Hematopoietic multipotent progenitor cell treated with erythropoietin and hydrocortisone succinate and interleukin-3 and kit ligand, for 17 days (in vitro differentiated cells): ENCODE results near the gene GMEB1.
"Not testable (repeated sequence)": the region's sequence is repeated elsewhere in the genome, so short reads cannot be mapped to it uniquely, and the experiment has no call there.

Experiments
- DNase-seq: peaks from one replicate; pipeline ENCODE4 v3.0.0-alpha.2; 2015; ENCODE audit warnings: low spot score

The GMEB1 gene

DNA sequence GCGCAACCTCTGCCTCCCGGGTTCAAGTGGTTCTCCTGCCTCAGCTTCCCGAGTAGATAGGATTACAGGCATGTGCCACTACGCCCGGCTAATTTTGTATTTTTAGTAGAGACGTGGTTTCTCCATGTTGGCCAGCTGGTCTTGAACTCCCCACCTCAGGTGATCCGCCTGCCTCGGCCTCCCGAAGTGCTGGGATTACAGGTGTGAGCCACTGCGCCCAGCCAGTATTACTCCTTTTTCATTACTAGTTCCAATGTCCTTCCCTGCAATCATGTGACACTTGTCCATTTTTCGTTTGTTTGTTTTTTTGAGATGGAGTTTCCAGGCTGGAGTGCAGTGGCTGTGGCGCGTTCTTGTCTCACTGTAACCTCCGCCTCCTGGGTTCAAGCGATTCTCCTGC, 4.4 kb downstream of the GMEB1 start:
- DNase-seq = not testable (repeated sequence)

- no peak for DNase-seq
Observed at GRCh38 chr1:28675924-28676257, 7.3 kb downstream of the GMEB1 start.

GRCh38 chr1:28680151-28680550, 11.6 kb downstream of the GMEB1 start:
- no peak for DNase-seq

- no peak for DNase-seq
Observed at GRCh38 chr1:28682840-28683239, 14.3 kb downstream of the GMEB1 start.

DNA sequence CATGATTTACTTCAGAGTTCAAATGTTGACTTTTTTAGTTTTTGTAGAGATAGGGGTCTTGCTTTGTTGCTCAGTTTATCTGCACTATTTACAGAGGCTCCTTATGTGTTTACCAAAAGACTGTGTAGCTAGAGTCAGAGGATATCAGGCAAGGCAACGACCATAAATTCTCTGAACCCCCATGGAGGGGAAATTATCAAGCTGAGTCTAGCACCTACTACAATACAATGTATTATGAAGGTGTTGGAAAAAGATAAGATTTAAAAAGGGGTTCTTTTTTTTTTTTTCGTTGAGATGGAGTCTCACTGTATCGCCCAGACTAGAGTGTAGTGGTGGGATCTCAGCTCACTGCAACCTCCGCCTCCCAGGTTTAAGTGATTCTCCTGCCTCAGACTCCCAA, 16.4 kb downstream of the GMEB1 start:
- no peak for DNase-seq

DNA sequence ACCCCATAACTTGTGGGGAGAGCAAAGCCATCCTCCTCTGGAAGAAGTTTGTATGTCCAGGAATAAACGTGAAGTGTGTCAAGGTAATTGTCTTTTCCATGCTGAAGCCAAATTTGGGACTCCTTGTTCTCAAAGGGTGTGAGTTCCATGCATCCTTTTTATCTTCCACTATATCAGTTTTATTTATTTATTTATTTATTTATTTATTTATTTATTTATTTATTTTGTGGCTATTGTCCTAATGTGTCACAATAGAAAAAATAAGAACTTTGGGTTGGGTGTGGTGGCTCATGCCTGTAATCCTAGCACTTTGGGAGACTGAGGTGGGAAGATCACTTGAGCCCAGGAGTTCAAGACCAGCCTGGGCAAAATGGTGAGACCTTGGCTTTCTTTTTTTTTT, 23.0 kb downstream of the GMEB1 start:
- DNase-seq = not testable (repeated sequence)

- no peak for DNase-seq
Observed at GRCh38 chr1:28703629-28704028, 35.0 kb downstream of the GMEB1 start.

- DNase-seq = no peak
Observed at GRCh38 chr1:28716336-28716735, 47.8 kb downstream of the GMEB1 start.

DNA sequence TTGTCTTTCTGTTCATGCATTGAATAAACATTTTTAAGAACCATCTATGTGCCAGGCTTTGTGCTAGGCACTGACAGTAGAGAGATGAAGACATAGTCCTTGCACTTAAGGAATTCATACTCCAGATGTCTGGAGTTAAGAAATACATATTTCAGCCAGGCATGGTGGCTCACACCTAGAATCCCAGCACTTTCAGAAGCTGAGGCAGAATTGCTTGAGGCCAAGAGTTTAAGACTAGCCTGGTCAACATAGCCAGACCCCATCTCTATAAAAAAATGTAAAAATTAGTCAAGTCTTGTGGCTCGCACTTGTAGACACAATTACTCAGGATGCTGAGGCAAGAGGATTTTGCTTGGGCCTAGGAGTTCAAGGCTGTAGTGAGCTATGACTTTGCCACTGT, 49.6 kb downstream of the GMEB1 start:
- no peak for DNase-seq

- DNase-seq = peak; percentile 18
Observed at GRCh38 chr1:28718586-28719331, 50.2 kb downstream of the GMEB1 start.

DNA sequence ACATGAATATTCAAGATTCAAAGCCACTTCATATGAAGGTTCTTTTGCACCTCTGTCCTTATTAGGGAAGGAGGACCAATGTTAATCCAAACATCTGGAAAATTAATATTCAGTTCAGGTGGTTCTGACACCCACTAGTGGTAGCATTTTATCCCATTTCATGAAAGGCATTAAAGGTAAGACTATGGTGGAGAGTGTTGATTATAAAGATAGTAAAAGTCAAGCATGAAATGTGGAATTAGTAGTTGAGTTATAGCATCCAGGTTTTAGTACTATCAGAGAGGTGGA, 50.7 kb downstream of the GMEB1 start:
- no peak for DNase-seq

- DNase-seq = no peak
Observed at GRCh38 chr1:28720376-28720775, 51.8 kb downstream of the GMEB1 start.

GRCh38 chr1:28721927-28722326, 53.3 kb downstream of the GMEB1 start:
- not testable (repeated sequence) for DNase-seq

DNA sequence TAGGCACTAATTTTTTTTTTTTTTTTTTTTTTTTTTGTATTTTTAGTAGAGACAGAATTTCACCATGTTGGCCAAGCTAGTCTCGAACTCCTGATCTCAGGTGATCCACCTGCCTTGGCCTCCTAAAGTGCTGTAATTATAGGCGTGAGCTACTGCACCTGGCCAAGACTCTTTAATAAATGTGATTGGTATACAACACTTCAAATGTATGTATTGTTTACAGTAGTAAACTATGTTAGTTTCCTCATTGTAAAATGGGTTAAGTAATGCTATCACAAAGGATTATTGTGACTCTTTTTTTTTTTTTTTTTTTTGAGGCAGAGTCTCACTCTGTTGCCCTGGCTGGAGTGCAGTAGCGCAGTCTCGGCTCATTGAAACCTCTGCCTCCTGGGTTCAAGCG, 56.8 kb downstream of the GMEB1 start:
- not testable (repeated sequence) for DNase-seq

- peak; percentile 15 for DNase-seq
Observed at GRCh38 chr1:28735961-28736449, 67.4 kb downstream of the GMEB1 start.

GRCh38 chr1:28736450-28737306, 68.1 kb downstream of the GMEB1 start, which contains the start of gene YTHDF2:
Gene YTHDF2, plus strand, starts transcription at chr1:28736940. Its CDS starts 181 bp downstream, at chr1:28737121.
- peak; percentile 97 for DNase-seq

DNA sequence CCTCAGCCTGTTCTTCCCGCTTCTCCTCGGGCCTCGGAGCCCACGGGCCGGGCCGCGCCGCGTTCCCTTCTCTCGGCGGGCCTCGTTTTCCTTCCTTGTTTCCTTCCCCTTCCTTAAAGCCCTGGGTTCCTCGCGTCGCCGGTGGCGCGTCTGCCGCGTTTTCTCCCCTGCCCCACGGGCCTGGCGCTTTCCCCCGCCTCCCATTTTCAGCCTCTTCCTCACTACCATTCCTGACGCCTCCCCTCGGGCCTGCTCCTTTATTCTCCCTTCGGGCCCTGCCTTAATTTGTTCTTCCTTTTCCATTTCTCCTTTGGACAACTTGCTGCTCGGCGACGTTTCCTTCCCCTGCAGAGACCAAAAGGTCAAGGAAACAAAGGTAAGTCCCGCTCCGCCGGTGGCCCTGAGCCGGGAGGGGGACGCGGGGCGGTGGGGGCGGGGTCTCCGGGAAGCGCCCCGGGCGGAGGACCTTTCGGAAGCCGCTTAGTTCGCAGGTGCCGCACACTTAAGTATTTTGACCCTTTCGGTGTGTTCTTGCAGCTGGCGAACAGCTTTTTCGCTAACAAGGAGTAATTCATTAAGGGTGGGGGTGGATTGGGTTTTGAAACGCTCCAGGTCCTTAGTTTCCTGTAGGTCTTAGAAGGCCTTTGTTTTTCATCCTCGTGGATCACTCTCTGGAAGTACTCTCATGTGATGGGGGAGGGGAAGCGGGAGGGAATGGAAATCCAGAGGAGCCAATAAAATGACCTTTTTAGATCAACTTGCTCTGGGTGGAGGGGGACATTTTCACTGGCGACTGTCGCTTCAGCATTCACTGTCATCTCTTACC, 68.9 kb downstream of the GMEB1 start:
- peak; percentile 39 for DNase-seq

- DNase-seq = no peak
Observed at GRCh38 chr1:28740118-28740517, 71.5 kb downstream of the GMEB1 start.

GRCh38 chr1:28744184-28744583, 75.6 kb downstream of the GMEB1 start:
- no peak for DNase-seq

DNA sequence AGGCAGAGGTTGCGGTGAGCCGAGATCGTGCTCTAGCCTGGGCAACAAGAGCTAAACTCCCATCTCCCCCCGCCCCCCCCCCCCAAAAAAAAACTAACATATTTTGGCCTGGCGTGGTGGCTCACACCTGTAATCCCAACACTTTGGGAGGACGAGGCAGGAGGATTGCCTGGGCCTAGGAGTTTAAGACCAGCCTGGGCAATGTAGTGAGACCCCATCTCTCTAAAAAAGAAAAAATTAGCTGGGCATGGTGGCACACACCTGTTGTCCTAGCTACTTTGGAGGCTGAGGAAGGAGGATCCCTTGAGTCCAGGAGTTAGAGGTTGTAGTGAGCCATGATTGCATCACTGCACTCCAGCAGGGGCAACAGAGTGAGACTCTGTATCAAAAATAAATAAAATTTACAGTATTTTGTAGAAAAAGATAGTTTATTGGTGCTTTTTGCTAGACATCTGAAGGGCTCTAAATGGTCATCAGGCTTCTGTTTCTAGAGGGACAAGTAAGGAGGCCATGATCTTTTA, 77.1 kb downstream of the GMEB1 start:
- DNase-seq = no peak

- DNase-seq = no peak
Observed at GRCh38 chr1:28750330-28750729, 81.7 kb downstream of the GMEB1 start.

- DNase-seq = not testable (repeated sequence)
Observed at GRCh38 chr1:28750771-28751294, 82.2 kb downstream of the GMEB1 start.
